Measurements from ENCODE around the gene USP40. TPM values are rescaled to one million over a fixed set of nuclear protein-coding genes. Genes with fewer than 3 reads are reported as not detected.

The USP40 gene
- total and polyA plus RNA-seq, 9 of the 15 experiments (the other 6 are each of a cell fraction or from before 2014, with no cell fraction given): 5.5 to 15.0 (median 9.3) TPM

- Histone ChIP-seq H3K4me1 (replicated peaks in 1 of 2; ENCODE audit: control insufficient read depth in 2 of 2, insufficient read depth in 2 of 2, low read length in 2 of 2) (peaks cover 7 to 18% of the 10 kb centered on the region in 2 experiments; a peak in 4 of 5 replicates), H3K27ac (ENCODE audit: extremely low read depth, low read depth, low read length) (no peak overlapping the region), H2AFZ (ENCODE audit: low read depth, low read length) (no peak overlapping the region), H3K9ac (ENCODE audit: insufficient read depth in 1 of 2, low read depth in 2 of 2, low read length in 2 of 2) (no peak overlapping the region), H3K4me3 (no peak overlapping the region), H4K20me1 (replicated peaks; ENCODE audit: control insufficient read depth, insufficient read depth, low read length) (no peaks in the 10 kb centered on the region), H3K9me1 (ENCODE audit: control insufficient read depth, insufficient read depth, low read length) (no peaks in the 10 kb centered on the region), H3K9me3 (replicated peaks; ENCODE audit: control insufficient read depth, insufficient read depth, low read depth, low read length) (no peaks in the 10 kb centered on the region), H3K27me3 (ENCODE audit: control insufficient read depth in 2 of 2, insufficient read depth in 2 of 2, low read length in 2 of 2) (no peaks in the 10 kb centered on the region), H3K79me2 (ENCODE audit: control insufficient read depth, insufficient read depth, low read length) (no peaks in the 10 kb centered on the region), H3K4me2 (ENCODE audit: insufficient read depth, low read length) (no peak overlapping the region), H3K36me3 (ENCODE audit: control insufficient read depth, insufficient read depth, low read length) (peaks cover 66% of the 10 kb centered on the region; the same call in 2 of the 3 replicates)
- WGBS (ENCODE audit: insufficient coverage, low coverage, missing lambda C conversion rate): 85% methylated on average over 8 of the region's 8 CpGs
- in situ Hi-C loops (cut with MboI): no loop called here
- ChIA-PET POLR2A (no interaction called here), CTCF (ENCODE audit: low intra/inter-chr PET ratio) (no interaction called here)
- TF ChIP-seq, protein P1, sequence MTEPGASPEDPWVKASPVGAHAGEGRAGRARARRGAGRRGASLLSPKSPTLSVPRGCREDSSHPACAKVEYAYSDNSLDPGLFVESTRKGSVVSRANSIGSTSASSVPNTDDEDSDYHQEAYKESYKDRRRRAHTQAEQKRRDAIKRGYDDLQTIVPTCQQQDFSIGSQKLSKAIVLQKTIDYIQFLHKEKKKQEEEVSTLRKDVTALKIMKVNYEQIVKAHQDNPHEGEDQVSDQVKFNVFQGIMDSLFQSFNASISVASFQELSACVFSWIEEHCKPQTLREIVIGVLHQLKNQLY (CRISPR knock-in tag; conservative IDR thresholded peaks at IDR 0.05): no peak
- no peak for TF ChIP-seq XRCC4 (IDR thresholded peaks at IDR 0.05; ENCODE audit: extremely low read depth, insufficient read depth, insufficient read length)
- TF ChIP-seq, protein P2, sequence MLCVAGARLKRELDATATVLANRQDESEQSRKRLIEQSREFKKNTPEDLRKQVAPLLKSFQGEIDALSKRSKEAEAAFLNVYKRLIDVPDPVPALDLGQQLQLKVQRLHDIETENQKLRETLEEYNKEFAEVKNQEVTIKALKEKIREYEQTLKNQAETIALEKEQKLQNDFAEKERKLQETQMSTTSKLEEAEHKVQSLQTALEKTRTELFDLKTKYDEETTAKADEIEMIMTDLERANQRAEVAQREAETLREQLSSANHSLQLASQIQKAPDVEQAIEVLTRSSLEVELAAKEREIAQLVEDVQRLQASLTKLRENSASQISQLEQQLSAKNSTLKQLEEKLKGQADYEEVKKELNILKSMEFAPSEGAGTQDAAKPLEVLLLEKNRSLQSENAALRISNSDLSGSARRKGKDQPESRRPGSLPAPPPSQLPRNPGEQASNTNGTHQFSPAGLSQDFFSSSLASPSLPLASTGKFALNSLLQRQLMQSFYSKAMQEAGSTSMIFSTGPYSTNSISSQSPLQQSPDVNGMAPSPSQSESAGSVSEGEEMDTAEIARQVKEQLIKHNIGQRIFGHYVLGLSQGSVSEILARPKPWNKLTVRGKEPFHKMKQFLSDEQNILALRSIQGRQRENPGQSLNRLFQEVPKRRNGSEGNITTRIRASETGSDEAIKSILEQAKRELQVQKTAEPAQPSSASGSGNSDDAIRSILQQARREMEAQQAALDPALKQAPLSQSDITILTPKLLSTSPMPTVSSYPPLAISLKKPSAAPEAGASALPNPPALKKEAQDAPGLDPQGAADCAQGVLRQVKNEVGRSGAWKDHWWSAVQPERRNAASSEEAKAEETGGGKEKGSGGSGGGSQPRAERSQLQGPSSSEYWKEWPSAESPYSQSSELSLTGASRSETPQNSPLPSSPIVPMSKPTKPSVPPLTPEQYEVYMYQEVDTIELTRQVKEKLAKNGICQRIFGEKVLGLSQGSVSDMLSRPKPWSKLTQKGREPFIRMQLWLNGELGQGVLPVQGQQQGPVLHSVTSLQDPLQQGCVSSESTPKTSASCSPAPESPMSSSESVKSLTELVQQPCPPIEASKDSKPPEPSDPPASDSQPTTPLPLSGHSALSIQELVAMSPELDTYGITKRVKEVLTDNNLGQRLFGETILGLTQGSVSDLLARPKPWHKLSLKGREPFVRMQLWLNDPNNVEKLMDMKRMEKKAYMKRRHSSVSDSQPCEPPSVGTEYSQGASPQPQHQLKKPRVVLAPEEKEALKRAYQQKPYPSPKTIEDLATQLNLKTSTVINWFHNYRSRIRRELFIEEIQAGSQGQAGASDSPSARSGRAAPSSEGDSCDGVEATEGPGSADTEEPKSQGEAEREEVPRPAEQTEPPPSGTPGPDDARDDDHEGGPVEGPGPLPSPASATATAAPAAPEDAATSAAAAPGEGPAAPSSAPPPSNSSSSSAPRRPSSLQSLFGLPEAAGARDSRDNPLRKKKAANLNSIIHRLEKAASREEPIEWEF (CRISPR knock-in tag; IDR thresholded peaks at IDR 0.05): no peak
- no peak for TF ChIP-seq ZNF3 (CRISPR knock-in tag; IDR thresholded peaks at IDR 0.05)
- no peak for TF ChIP-seq REST (IDR thresholded peaks at IDR 0.05; ENCODE audit: borderline replicate concordance)
- no peak for TF ChIP-seq REST (CRISPR knock-in tag; IDR thresholded peaks at IDR 0.05; ENCODE audit: low read depth)
- TF ChIP-seq CHD1 (IDR thresholded peaks at IDR 0.05; ENCODE audit: low read length): no peak
- TF ChIP-seq MCM3 (IDR thresholded peaks at IDR 0.05): no peak
- no peak for DNase-seq (ENCODE audit: extremely low read depth in 1 of 4, low spot score in 3 of 4)
- intact Hi-C loops (cut with micrococcal nuclease): no loop called here
- no peak for ATAC-seq
- no peak for FAIRE-seq
- no TSS peak for BruUV-seq (replicated peaks)
These were observed 112.7 kb downstream of the USP40 start for GRCh38 chr2:233453916-233454315.
